OCI-LY7 (cell line): ENCODE measurements around the gene OR1F1. TPM values are rescaled to one million over a fixed set of nuclear protein-coding genes. Genes with fewer than 3 reads are reported as not detected.

Source experiments
- BruUV-seq: library from RNA; stranded (reverse); fragments of 400-500 nt; replicated peaks from 2 replicates; lab custom pipeline; 2021; lab: Mats Ljungman, UMichigan
- CTCF ChIA-PET: fragments of 300-600 bp; sonication (Branson Sonifier 250); formaldehyde crosslinking; loops from one replicate; lab custom pipeline; 2022; ENCODE audit warnings: antibody characterized with exemption; ENCODE audit not compliant: unreplicated experiment; lab: Charles Lee
- POLR2A ChIA-PET: fragments of 300-600 bp; sonication (Branson Sonifier 250); formaldehyde crosslinking; loops from one replicate; lab custom pipeline; 2022; ENCODE audit warnings: antibody characterized with exemption; lab: Charles Lee
- DNase-seq: peaks from one replicate; pipeline ENCODE4 v3.0.0-alpha.2; 2015; ENCODE audit warnings: low spot score
- H2AFZ ChIP-seq: fragments of 200-600 bp; sonication (generic), shearing (Covaris generic); 2 replicates; pipeline ENCODE4 v1.6.1; 2014; ENCODE audit warnings: mild to moderate bottlenecking, antibody characterized with exemption, low read length, moderate library complexity
- H3K27ac ChIP-seq: fragments of 200-600 bp; sonication (generic); 2 replicates; pipeline ENCODE4 v1.5.1; 2014; ENCODE audit warnings: mixed run types, low read depth, mild to moderate bottlenecking, moderate library complexity, low read length, inconsistent platforms; ENCODE audit not compliant: poor library complexity, severe bottlenecking
- H3K36me3 ChIP-seq: fragments of 200-600 bp; sonication (generic); 2 replicates; pipeline ENCODE4 v1.6.1; 2014; ENCODE audit warnings: mild to moderate bottlenecking, antibody characterized with exemption, low read length, moderate library complexity, mixed read lengths; ENCODE audit not compliant: insufficient read depth
- H3K4me1 ChIP-seq: fragments of 200-600 bp; sonication (generic); 2 replicates; pipeline ENCODE4 v1.5.1; 2014; ENCODE audit warnings: mild to moderate bottlenecking, low read length; ENCODE audit not compliant: insufficient read depth, poor library complexity, severe bottlenecking
- H3K4me2 ChIP-seq: fragments of 200-600 bp; sonication (generic); 2 replicates; pipeline ENCODE4 v1.6.1; 2014; ENCODE audit warnings: mild to moderate bottlenecking, low read length
- H3K4me3 ChIP-seq: fragments of 200-600 bp; sonication (generic); 2 replicates; pipeline ENCODE4 v1.5.1; 2014; ENCODE audit warnings: mild to moderate bottlenecking, low read depth, low read length; ENCODE audit not compliant: poor library complexity, severe bottlenecking
- H3K79me2 ChIP-seq: fragments of 200-600 bp; sonication (generic); 2 replicates; pipeline ENCODE4 v1.6.1; 2016; ENCODE audit warnings: low read depth, mild to moderate bottlenecking, low read length, moderate library complexity, mixed read lengths; ENCODE audit not compliant: insufficient read depth
- H3K9me2 ChIP-seq: fragments of 200-600 bp; sonication (generic); 2 replicates; pipeline ENCODE4 v1.6.1; 2016; ENCODE audit warnings: mild to moderate bottlenecking, low read length, mixed read lengths; ENCODE audit not compliant: insufficient read depth
- H3K9me3 ChIP-seq: fragments of 200-600 bp; sonication (generic); 2 replicates; pipeline ENCODE4 v1.6.1; 2014; ENCODE audit warnings: mild to moderate bottlenecking, mixed run types, low read length, mixed read lengths
- H4K20me1 ChIP-seq: fragments of 200-600 bp; sonication (generic); 2 replicates; pipeline ENCODE4 v1.6.1; 2014; ENCODE audit warnings: mild to moderate bottlenecking, antibody characterized with exemption, low read length, moderate library complexity, mixed read lengths; ENCODE audit not compliant: insufficient read depth
- CTCF ChIP-seq: fragments of 200-600 bp; sonication (generic); conservative IDR thresholded peaks from 2 replicates; pipeline ENCODE4 v1.5.1; 2014; ENCODE audit warnings: mild to moderate bottlenecking, antibody characterized with exemption, low read length, moderate library complexity, mixed read lengths
- EZH2phosphoT487 ChIP-seq: fragments of 200-600 bp; sonication (generic); IDR thresholded peaks from 2 replicates; pipeline ENCODE4 v1.6.1; 2018; ENCODE audit warnings: low read depth, borderline replicate concordance, mild to moderate bottlenecking, mixed run types, antibody characterized with exemption, low read length, moderate library complexity, mixed read lengths
- intact Hi-C: fragments of 100-400 bp; cut with micrococcal nuclease; formaldehyde crosslinking; loops from one replicate; pipeline ENCODE4 v1.10.0; 2022; ENCODE audit not compliant: unreplicated experiment
- total RNA-seq, 2 experiments: library from RNA; depleted of rRNA in 1 of 2; stranded (reverse); fragments of >200 nt in 1 of 2; shearing (Covaris generic) in 1 of 2; gene quantifications; 2 replicates each; pipeline ENCODE4 v1.2.3, GENCODE V29; 2014 to 2022

Gene OR1F1
- total RNA-seq, 2 experiments from 2014 or later, result not detected

- CTCF ChIA-PET, result no interaction called here
- no peak for DNase-seq
Measured at GRCh38 chr16:3152027-3152276, 36.1 kb upstream of the OR1F1 start.

GRCh38 chr16:3152277-3152990 lies 35.6 kb upstream of the OR1F1 start:
- Histone ChIP-seq H3K4me3 (peak overlapping the region; percentile 79), H3K4me2 (peak overlapping the region; percentile 94), H3K27ac (no peak overlapping the region), H3K79me2 (no peaks in the 10 kb centered on the region), H3K4me1 (peaks cover 17% of the 10 kb centered on the region), H2AFZ (peak overlapping the region; percentile 48; the same call in 1 of the 2 replicates), H3K9me3 (no peaks in the 10 kb centered on the region), H3K36me3 (no peaks in the 10 kb centered on the region), H4K20me1 (no peaks in the 10 kb centered on the region), H3K9me2 (no peaks in the 10 kb centered on the region)
- intact Hi-C loops, result loop anchor here (1.0 to 10.0 kb wide), 4 partner anchors 14 to 472 kb away; partner anchors contain the start of gene CLUAP1
- ChIA-PET POLR2A (no interaction called here), CTCF (no interaction called here)
- BruUV-seq, result no TSS peak
- peak; percentile 82 for DNase-seq
- peak; percentile 80 for TF ChIP-seq CTCF
- TF ChIP-seq EZH2phosphoT487, result no peak

More at GRCh38 chr16:3152027-3152276, 36.1 kb upstream of the OR1F1 start:
- no peaks in the 10 kb centered on the region for H3K79me2 ChIP-seq
- peaks cover 17% of the 10 kb centered on the region for H3K4me1 ChIP-seq
- POLR2A ChIA-PET, result no interaction called here
- intact Hi-C loops, result loop anchor here (1.0 to 10.0 kb wide), 4 partner anchors 14 to 473 kb away; partner anchors contain the start of gene CLUAP1
- no peaks in the 10 kb centered on the region for H3K9me2 ChIP-seq
- BruUV-seq, result no TSS peak
- peak overlapping the region; percentile 48; the same call in 1 of the 2 replicates for H2AFZ ChIP-seq
- no peak overlapping the region for H3K27ac ChIP-seq
- no peak for TF ChIP-seq CTCF
- TF ChIP-seq EZH2phosphoT487, result no peak
- H3K4me2 ChIP-seq, result peak overlapping the region; percentile 94
- H4K20me1 ChIP-seq, result no peaks in the 10 kb centered on the region
- no peaks in the 10 kb centered on the region for H3K36me3 ChIP-seq
- peak overlapping the region; percentile 79 for H3K4me3 ChIP-seq
- H3K9me3 ChIP-seq, result no peaks in the 10 kb centered on the region

GRCh38 chr16:3152991-3153368 lies 35.0 kb upstream of the OR1F1 start:
- Histone ChIP-seq H2AFZ (no peak overlapping the region), H4K20me1 (no peaks in the 10 kb centered on the region), H3K36me3 (no peaks in the 10 kb centered on the region), H3K79me2 (no peaks in the 10 kb centered on the region), H3K4me1 (peaks cover 21% of the 10 kb centered on the region), H3K4me2 (peak overlapping the region; percentile 94), H3K4me3 (peak overlapping the region; percentile 79), H3K27ac (no peak overlapping the region), H3K9me2 (no peaks in the 10 kb centered on the region), H3K9me3 (no peaks in the 10 kb centered on the region)
- no peak for DNase-seq
- BruUV-seq, result no TSS peak
- POLR2A ChIA-PET, result no interaction called here
- intact Hi-C loops, result loop anchor here (1.0 to 10.0 kb wide), 4 partner anchors 13 to 472 kb away; partner anchors contain the start of gene CLUAP1
- TF ChIP-seq CTCF, result no peak
- no peak for TF ChIP-seq EZH2phosphoT487
- CTCF ChIA-PET, result no interaction called here
